Myocyte (in vitro differentiated cells): Measurements from ENCODE around the gene ZNF227. TPM values are rescaled to one million over a fixed set of nuclear protein-coding genes. Genes with fewer than 3 reads are reported as not detected.
"Not testable (repeated sequence)": the region's sequence is repeated elsewhere in the genome, so short reads cannot be mapped to it uniquely, and the experiment has no call there.

ENCODE experiments used
- DNase-seq: peaks from one replicate; pipeline ENCODE4 v3.0.0-alpha.2; 2012; ENCODE audit warnings: low read depth
- total RNA-seq: library from RNA; depleted of rRNA; stranded (reverse); fragments of >200 nt; gene quantifications from 2 replicates; pipeline ENCODE4 v1.2.3, GENCODE V29; 2014

Gene ZNF227
- total RNA-seq, 1 donor from 2014 or later: 15.9 TPM

DNA sequence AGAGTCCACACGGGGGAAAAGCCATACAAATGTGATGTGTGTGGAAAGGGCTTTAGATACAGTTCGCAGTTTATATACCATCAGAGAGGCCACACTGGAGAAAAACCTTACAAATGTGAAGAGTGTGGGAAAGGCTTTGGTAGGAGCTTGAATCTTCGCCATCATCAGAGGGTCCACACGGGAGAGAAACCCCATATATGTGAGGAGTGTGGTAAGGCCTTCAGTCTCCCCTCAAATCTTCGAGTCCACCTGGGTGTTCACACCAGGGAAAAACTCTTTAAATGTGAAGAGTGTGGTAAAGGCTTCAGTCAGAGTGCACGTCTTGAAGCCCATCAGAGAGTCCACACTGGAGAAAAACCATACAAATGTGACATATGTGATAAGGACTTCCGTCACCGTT is 24.1 kb downstream of the ZNF227 start:
- no peak for DNase-seq

DNA sequence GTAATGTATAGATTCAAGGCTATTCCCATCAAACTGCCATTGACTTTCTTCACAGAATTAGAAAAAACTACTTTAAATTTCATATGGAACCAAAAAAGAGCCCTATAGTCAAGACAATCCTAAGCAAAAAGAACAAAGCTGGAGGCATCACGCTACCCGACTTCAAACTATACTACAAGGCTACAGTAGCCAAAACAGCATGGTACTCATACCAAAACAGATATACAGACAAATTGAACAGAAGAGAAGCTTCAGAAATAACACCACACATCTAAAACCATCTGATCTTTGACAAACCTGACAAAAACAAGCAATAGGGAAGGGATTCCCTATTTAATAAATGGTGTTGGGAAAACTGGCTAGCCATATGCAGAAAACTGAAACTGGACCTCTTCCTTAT is 40.0 kb downstream of the ZNF227 start:
- not testable (repeated sequence) for DNase-seq

DNA sequence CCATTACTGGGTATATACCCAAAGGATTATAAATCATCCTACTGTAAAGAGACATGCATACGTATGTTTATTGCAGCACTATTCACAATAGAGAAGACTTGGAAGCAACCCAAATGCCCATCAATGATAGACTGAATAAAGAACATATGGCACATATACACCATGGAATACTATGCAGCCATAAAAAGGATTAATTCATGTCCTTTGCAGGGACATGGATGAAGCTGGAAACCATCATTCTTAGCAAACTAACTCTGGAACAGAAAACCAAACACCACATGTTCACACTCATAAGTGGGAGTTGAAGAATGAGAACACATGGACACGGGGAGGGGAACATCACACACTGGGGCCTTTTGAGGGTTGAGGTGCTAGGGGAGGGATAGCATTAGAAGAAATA is 41.1 kb downstream of the ZNF227 start:
- DNase-seq: not testable (repeated sequence)

DNA sequence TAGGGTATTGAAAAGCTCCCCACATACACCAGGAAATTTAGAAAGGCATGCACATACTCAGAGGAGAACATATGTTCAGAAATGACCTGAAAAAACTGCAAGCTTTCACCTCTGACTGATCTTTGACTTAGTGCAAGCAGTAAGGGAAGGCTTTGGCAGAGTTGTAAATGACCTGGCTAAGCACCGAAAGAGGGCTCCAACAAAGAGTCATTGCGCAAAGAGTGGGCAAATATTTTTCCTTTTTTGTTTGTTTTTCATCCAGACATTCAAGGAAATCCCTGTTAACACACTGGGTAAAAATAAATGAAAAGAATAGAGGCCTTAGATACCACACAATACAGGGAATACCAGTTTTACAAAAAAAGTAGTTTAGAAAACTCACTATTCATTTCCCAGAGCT is 42.2 kb downstream of the ZNF227 start:
- no peak for DNase-seq

DNA sequence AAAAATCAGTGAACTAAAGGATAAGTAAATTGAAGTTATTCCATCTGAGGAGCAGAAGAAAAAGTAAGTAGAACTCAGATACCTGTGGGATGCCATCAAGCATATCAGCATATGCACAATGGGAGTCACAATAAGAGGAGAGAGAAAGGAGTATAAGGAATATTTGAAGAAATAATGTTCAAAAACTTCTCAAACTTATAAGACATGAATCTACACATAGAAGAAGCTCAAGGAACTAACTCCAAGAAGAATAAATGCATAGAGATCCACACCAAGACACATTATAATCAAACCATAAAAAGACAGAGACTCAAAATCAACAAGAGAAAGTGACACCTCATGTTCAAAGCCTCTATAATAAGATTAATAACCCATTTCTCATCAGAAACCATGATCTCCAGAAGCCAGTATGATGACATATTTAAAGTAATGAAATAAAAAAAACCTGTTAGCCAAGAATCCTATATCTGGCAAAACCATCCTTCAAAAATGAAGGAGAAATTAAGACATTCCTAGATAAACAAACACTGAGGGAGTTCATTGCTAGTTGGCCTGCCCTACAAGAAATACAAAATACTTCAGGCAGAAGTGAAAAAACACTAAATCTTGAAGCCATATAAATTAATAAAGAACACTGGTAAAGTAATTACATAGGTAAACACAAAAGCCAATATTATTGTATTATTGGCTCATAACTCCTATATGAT is 43.5 kb downstream of the ZNF227 start:
- no peak for DNase-seq

DNA sequence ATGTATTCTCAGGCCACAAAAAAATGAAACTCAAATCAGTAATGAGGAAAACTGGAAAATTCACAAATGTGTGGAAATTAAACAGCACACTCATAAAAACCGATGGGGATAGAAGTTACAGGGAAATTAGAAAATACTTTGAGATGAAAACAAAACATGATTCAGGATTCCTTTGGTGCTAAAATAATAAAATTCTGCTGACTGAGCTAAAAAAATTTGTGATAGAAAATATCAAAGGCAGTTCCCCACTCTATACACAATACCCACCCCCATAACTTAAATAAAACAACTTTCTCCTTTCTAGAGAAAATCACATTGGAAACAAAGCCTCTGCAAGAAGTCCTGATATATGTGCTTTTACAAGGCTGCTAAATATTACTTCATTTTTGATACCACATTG is 45.8 kb downstream of the ZNF227 start:
- DNase-seq: no peak

DNA sequence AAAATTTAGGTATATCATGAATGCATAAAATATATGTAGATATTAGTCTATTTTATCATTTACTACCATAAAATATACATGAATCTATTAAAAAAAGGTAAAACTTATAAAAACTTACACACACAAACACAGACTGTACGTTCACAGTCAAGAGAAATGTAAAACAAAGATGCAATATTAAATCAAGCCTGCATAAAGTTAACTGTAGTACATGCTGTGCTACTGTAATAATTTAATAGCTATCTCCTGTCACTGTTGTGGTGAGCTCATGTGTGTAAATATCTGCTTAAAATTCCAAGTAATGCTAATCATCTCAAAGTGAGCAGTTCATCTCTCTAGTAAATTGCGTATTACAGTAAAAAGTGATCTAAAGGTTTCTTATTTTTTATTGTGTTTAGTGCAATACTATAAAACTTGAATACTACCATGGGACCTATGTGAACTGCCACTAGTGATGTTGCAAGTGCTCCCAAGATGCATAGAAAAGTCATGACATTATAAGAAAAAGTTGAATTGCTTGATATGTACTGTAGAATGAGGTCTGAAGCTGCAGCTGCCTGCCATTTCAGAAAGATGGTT is 46.6 kb downstream of the ZNF227 start:
- DNase-seq: no peak

DNA sequence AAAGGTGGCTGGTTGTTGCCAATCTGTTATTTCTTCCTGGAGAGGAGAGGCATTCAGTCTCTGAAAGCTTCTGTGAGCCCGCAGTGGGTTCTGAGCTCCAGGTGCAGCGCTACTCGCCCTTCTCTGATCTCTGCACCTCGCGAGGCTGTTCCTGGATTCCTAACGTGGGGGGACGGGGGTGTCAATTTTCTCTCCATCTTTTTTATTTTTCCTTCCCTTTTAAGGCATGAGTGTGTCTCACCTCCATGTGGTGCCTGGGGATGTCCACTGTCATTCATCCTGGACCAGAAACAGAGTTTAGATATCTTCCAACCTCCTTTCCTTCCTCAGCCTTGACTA is 48.0 kb downstream of the ZNF227 start:
- DNase-seq: no peak

DNA sequence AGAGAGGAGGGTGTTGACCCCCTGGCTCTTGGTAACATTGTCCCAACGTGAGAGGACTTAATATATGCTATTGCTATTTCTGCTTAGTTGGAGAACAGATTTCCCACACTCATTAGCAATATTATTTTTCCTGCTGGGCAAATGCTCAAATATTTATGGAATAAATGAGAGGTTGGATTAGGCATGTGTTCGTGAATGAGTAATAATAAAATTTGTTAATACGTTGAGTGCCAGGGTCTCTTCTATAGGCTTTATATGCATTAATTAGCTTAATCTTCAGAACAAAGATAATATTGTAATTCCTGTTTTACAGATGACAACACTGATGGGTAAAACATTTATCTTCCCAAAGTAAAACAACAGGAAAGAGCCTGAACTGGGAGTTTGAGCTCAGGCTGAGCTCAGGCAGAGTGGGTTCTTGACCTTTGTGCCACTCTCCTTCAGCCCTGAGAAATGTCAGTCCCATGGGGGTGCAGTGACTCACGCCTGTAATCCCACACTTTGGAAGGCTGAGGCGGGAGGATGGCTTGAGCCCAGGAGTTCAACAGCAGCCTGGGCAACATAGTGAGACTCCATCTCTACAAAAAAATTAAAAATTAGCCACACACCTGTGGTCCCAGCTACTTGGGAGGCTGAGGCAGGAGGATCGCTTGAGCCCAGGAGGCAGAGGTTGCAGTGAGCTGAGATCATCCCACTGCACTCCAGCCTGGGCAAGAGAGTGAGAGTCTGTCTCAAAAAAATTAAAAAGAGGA is 48.5 kb downstream of the ZNF227 start:
- peak; percentile 5 for DNase-seq

DNA sequence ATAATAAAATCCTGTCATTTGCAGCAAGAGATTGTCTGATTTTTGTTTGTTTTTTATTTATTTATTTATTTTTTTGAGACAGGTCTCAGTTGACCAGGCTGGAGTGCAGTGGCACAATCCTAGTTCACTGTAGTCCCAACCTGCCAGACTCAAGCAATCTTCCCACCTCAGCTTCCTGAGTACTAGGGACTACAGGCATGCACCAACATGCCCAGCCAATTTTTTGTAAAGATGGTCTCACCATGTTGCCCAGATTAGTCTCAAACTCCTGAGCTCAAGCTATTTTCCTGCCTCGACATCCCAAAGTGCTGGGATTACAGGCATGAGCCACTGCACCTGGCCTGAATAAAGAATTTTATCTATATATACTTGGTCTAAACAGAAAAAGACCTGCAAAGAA is 65.0 kb downstream of the ZNF227 start:
- no peak for DNase-seq

DNA sequence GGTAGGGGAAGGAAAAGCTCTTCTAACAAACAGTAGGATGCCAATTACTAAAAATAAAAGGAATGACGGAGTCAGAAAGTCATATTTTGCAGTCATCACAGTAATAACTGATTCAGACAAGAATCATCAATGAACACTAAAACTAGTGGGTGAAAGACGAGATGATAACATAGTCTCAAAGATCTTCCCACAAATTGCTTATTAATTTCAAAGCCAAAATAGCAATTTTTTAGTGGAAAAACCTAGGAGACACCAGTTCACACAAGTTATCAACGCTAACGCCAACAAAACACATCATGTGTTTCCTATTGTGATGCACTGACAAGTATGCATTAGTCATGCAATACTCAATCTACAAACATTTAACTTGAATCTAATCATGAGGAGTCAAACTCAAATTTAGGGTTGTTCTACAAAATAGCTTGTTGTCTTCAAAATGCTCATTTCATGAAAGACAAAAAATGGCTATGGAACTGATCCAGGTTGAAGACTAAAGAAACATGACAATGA is 65.9 kb downstream of the ZNF227 start:
- DNase-seq: no peak

DNA sequence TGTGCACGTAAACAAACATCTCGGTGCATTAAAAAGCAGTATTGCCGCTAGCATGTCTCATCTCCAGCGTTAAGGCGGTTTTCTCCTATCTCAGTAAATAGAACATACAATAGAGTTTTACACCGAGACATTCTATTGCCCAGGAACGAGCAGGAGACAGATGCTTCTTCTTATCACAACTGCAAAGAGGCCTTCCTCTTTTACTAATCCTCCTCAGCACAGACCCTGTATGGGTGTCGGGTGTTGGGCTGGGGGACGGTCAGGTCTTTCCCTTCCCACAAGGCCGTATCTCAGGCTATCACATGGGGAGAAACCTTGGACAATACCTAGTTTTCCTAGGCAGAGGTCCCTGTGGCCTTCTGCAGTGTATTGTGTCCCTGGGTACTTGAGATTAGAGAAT is 68.6 kb downstream of the ZNF227 start:
- no peak for DNase-seq

DNA sequence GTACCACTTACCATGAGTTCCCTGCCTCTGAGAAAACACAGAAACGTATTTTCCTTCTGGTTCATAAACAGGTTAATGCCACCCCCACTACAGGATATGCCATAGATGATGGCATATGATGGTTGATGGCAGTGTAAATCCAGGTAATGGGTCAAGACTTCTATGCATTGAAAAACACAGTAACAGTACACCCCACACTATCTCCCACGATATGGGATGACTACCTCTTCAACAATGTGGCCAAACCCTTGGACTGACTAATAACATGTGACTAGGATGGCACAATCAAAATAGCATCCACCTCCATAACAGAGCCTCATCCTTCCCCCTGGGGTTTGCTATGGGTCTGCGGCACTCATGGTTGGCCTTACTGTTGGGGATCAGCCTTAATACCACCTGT is 70.5 kb downstream of the ZNF227 start:
- DNase-seq: no peak

DNA sequence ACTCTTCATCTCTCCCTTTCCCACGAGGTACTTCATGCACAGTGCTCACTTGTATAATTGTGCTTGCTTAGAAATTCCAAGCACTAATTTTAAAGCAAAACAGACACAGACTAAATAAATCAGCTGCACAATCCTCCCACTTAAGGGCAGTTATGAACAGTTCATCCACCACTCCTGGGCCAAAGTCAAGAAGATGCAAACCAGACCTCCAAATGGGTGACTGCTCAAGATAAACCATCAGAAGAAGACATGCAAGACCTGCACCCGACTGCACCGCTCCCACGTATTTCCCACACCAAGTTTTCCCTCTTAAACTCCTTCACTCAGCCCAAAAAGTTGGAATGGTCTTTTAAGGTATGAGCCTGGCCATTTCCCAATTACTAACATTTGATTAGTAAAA is 72.6 kb downstream of the ZNF227 start:
- DNase-seq: no peak

Other genes with a start within 250 kb of the ZNF227 start
- gene ZNF155, start 228.3 kb upstream of the ZNF227 start, total RNA-seq: 7.3 and 11.8 TPM in 2 replicates
- gene ZNF230, start 209.6 kb upstream of the ZNF227 start, total RNA-seq: 3.0 and 3.6 TPM in 2 replicates
- gene ZNF222, start 187.2 kb upstream of the ZNF227 start, total RNA-seq: 3.0 and 5.6 TPM in 2 replicates
- 3.9 and 5.8 TPM in 2 replicates for gene ZNF223, start 160.5 kb upstream of the ZNF227 start, total RNA-seq
- gene ZNF284, start 140.4 kb upstream of the ZNF227 start, total RNA-seq: 3.0 and 3.6 TPM in 2 replicates
- gene ZNF224, start 118.2 kb upstream of the ZNF227 start, total RNA-seq: 11.7 and 19.4 TPM in 2 replicates
- 4.9 and 5.7 TPM in 2 replicates for gene ZNF225, start 99.1 kb upstream of the ZNF227 start, total RNA-seq
- gene ZNF234, start 71.0 kb upstream of the ZNF227 start, total RNA-seq: 15.5 and 16.9 TPM in 2 replicates
- gene ZNF226, start 47.4 kb upstream of the ZNF227 start, total RNA-seq: 18.9 and 23.2 TPM in 2 replicates
- gene ZNF233, start 47.4 kb downstream of the ZNF227 start, total RNA-seq: 0.10 and 0.21 TPM in 2 replicates
- 4.8 and 6.3 TPM in 2 replicates for gene ZNF235, start 92.5 kb downstream of the ZNF227 start, total RNA-seq
- 8.0 and 14.0 TPM in 2 replicates for gene ZNF112, start 144.1 kb downstream of the ZNF227 start, total RNA-seq
- gene ZNF285, start 189.1 kb downstream of the ZNF227 start, total RNA-seq: 2.6 and 4.6 TPM in 2 replicates
- gene ZNF229, start 235.9 kb downstream of the ZNF227 start, total RNA-seq: 6.2 and 6.8 TPM in 2 replicates